Tibial artery (tissue), 4 donors: ENCODE measurements around the gene PLCH1.

Source experiments
- DNase-seq, 2 donors: peaks; one replicate each; pipeline ENCODE4 v3.0.0-alpha.2; 2019
- H3K27ac ChIP-seq, 2 donors: fragments of 200-600 bp; sonication (generic) in 1 of 2; 1 replicate in 1 of 2; 2 replicates in 1 of 2; pipeline ENCODE4 v1.5.1; 2018 to 2019; ENCODE audit warnings: mild to moderate bottlenecking in 1 of 2
- H3K27me3 ChIP-seq, 2 donors: fragments of 200-600 bp; sonication (generic) in 1 of 2; one replicate each; pipeline versions ENCODE4 v1.5.1 to v1.6.0; 2016 to 2019
- H3K36me3 ChIP-seq, 3 donors: fragments of 200-600 bp; sonication (generic) in 2 of 3; one replicate each; pipeline ENCODE4 v1.5.1; 2016 to 2019; ENCODE audit warnings: mild to moderate bottlenecking in 2 of 3
- H3K4me1 ChIP-seq, 4 donors: fragments of 200-600 bp; sonication (generic) in 2 of 4; 1 replicate in 3 of 4; 2 replicates in 1 of 4; pipeline ENCODE4 v1.5.1; 2016 to 2019
- H3K4me3 ChIP-seq, 2 donors: fragments of 200-600 bp; sonication (generic) in 1 of 2; 1 replicate in 1 of 2; 2 replicates in 1 of 2; pipeline ENCODE4 v1.5.1; 2018 to 2019; ENCODE audit warnings: mild to moderate bottlenecking in 2 of 2
- H3K9me3 ChIP-seq, 3 donors: fragments of 200-600 bp; sonication (generic) in 1 of 3; one replicate each; pipeline ENCODE4 v1.5.1; 2016 to 2019
- intact Hi-C: fragments of 100-400 bp; cut with DNase I; formaldehyde crosslinking; loops from one replicate; pipeline ENCODE4 v1.15.0; 2023; ENCODE audit warnings: low total_unique reads
- TF ChIP-seq, protein P1 (sequence below), 2 experiments: fragments of 200-600 bp in 1 of 2; fragments of 450-650 bp in 1 of 2; IDR thresholded peaks; one replicate each; pipeline ENCODE4 v1.5.1; 2017 to 2019; ENCODE audit warnings: antibody characterized with exemption in 2 of 2, mild to moderate bottlenecking in 1 of 2, moderate library complexity in 1 of 2

The PLCH1 gene

DNA sequence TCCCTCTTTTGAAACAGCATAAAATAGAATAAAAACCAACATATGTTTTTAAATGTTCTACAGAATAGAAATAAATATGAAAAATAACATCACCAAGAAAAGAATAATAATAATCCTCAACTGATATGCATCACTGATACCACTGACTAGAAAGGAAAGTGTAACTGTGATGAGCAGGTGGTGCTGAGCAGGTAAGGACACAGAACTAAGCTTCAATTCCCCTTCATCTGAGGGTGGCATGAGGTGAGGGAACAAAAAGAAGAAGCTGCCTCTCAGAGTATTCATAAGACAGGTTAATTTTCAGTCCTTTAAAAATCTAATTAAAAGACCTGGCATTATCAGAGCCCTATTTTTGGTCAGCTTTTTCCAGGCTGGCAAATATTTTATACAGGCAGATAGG is 216.3 kb downstream of the PLCH1 start:
- Histone ChIP-seq H3K27me3 (no peaks in the 10 kb centered on the region), H3K4me1 (no peaks in the 10 kb centered on the region), H3K9me3 (peaks cover 0 to 6% (median 0%) of the 10 kb centered on the region in 3 donors), H3K27ac (no peak overlapping the region), H3K36me3 (no peaks in the 10 kb centered on the region), H3K4me3 (no peak overlapping the region)
- TF ChIP-seq, protein P1, sequence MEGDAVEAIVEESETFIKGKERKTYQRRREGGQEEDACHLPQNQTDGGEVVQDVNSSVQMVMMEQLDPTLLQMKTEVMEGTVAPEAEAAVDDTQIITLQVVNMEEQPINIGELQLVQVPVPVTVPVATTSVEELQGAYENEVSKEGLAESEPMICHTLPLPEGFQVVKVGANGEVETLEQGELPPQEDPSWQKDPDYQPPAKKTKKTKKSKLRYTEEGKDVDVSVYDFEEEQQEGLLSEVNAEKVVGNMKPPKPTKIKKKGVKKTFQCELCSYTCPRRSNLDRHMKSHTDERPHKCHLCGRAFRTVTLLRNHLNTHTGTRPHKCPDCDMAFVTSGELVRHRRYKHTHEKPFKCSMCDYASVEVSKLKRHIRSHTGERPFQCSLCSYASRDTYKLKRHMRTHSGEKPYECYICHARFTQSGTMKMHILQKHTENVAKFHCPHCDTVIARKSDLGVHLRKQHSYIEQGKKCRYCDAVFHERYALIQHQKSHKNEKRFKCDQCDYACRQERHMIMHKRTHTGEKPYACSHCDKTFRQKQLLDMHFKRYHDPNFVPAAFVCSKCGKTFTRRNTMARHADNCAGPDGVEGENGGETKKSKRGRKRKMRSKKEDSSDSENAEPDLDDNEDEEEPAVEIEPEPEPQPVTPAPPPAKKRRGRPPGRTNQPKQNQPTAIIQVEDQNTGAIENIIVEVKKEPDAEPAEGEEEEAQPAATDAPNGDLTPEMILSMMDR (IDR thresholded peaks at IDR 0.05), result no peak
- intact Hi-C loops, result no loop called here
- no peak for DNase-seq

DNA sequence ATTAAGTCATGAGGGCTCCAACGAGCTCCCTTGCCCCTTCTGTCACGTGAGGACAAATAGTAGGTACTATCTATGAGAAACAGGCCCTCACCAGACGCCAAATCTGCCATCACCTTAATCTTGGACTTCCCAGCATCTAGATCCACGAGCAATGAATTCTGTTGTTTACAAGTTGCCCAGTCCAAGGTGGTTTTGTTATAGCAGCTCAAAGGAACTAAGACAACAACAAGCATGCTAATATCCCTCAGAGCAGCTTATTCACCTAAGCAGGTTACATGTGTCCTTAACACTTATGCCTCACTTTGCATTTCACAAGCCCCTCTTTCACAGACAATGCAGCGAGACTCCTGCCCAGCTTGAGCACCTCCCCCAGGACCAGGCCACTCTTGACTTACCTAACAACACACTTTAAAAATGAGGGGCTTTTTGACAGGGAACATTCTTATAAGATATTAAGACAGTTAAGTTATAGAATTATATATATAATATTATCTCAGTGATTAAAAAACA is 219.5 kb downstream of the PLCH1 start:
- TF ChIP-seq, protein P1 (IDR thresholded peaks at IDR 0.05), result no peak

DNA sequence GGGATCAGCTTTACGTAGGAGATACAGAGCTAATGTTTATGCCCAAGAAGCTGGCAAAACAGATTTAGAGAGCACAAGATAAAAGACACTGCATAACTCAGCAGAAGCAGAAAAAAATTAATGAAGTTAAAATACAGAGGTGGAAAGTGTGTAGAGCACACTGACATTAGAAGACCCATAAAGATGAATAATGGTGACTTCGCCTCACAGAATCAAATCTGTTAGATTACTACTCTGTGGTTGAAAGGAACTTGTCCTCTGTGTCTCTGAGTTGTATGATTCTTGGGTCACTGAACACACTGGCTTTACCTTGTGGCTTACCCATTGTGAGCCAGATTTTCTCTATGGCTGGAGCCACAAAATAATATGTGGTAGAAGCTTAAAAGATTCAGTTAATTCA is 224.4 kb downstream of the PLCH1 start:
- intact Hi-C loops, result no loop called here

More for the DNA sequence above, 219.5 kb downstream of the PLCH1 start:
- intact Hi-C loops, result no loop called here
- H3K27me3 ChIP-seq, result no peaks in the 10 kb centered on the region
- H3K36me3 ChIP-seq, result no peaks in the 10 kb centered on the region
- peaks cover 0 to under 1% (median 0%) of the 10 kb centered on the region in 3 donors for H3K9me3 ChIP-seq
- no peak overlapping the region for H3K4me3 ChIP-seq
- DNase-seq, result no peak
- H3K4me1 ChIP-seq, result no peaks in the 10 kb centered on the region
- no peak overlapping the region for H3K27ac ChIP-seq

DNA sequence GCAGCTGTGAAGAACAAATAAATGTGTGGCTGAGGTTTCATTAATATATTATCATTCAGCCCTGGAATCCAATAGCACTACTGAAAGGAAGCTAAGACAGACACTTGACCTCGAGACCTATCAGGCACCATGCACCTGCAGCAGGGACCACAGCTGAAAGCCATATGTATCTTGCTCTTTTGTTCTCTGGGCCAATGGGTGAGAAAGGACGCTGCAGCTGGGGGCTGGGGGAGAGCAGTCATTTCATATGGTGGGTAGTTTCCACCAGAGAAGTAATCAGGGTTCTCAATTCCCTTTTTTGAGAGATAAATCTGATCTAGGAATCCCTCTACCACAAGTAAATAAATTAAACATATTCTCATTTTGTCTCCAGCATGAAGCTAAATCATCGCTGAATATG is 225.8 kb downstream of the PLCH1 start:
- Histone ChIP-seq H3K4me3 (no peak overlapping the region), H3K27ac (no peak overlapping the region), H3K9me3 (no peaks in the 10 kb centered on the region), H3K4me1 (no peaks in the 10 kb centered on the region), H3K27me3 (no peaks in the 10 kb centered on the region), H3K36me3 (no peaks in the 10 kb centered on the region)
- intact Hi-C loops, result no loop called here
- DNase-seq, result no peak
- TF ChIP-seq, protein P1 (IDR thresholded peaks at IDR 0.05), result no peak

More for the DNA sequence above, 224.4 kb downstream of the PLCH1 start:
- Histone ChIP-seq H3K27ac (no peak overlapping the region), H3K36me3 (no peaks in the 10 kb centered on the region), H3K4me3 (no peak overlapping the region), H3K27me3 (no peaks in the 10 kb centered on the region), H3K4me1 (no peaks in the 10 kb centered on the region), H3K9me3 (no peaks in the 10 kb centered on the region)
- TF ChIP-seq, protein P1 (IDR thresholded peaks at IDR 0.05), result no peak
- DNase-seq, result no peak

DNA sequence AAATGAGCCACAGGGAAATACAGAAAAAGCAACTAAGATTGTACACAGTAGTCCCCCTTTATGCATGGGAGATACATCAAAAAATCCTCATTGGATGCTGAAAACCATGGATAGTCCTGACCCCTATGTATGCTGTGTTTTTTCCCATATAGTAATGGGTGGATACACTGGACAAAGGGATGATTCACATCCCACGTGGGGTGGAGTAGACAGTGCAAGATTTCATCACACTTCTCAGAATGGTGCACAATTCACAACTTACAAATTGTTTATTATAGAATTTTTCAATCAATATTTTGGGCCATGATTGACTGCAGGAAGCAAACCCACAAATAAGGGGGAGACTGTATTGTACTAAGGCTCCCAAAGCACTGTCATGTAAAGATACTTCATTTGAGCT is 227.0 kb downstream of the PLCH1 start:
- no peaks in the 10 kb centered on the region for H3K36me3 ChIP-seq
- H3K4me3 ChIP-seq, result no peak overlapping the region
- no peak overlapping the region for H3K27ac ChIP-seq
- TF ChIP-seq, protein P1 (IDR thresholded peaks at IDR 0.05), result no peak
- no peak for DNase-seq
- H3K27me3 ChIP-seq, result no peaks in the 10 kb centered on the region
- H3K4me1 ChIP-seq, result no peaks in the 10 kb centered on the region
- intact Hi-C loops, result no loop called here
- H3K9me3 ChIP-seq, result no peaks in the 10 kb centered on the region

DNA sequence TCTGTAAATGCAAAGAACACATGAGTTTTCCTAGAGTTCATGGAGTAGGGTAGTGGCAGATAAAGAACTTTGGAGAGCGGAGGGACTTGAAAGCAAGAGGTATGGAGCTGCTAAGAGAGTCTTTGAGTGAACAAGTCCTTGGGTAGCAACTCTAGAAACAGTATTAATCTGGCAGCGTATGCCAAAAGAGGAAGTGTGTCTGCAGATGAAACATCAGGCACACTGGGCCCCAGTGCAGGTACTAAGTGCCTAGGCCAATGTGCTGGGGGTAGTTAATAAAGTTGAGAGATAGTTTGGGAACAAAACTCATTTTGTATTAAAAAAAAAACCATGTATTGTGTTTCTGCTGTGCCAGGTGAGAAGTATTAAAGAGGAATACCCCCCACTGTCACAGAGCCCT is 228.4 kb downstream of the PLCH1 start:
- H3K4me3 ChIP-seq, result no peak overlapping the region
- no peaks in the 10 kb centered on the region for H3K9me3 ChIP-seq
- TF ChIP-seq, protein P1 (IDR thresholded peaks at IDR 0.05), result no peak
- no peaks in the 10 kb centered on the region for H3K27me3 ChIP-seq
- no peak for DNase-seq
- no peaks in the 10 kb centered on the region for H3K4me1 ChIP-seq
- intact Hi-C loops, result no loop called here
- no peaks in the 10 kb centered on the region for H3K36me3 ChIP-seq
- H3K27ac ChIP-seq, result no peak overlapping the region
